Stomach (tissue), 9 donors: ENCODE measurements around the gene ATAD1. TPM values are rescaled to one million over a fixed set of nuclear protein-coding genes. Genes with fewer than 3 reads are reported as not detected.

Experiments used
- DNase-seq, 2 donors: peaks; one replicate each; pipeline versions ENCODE4 v3.0.0 to v3.0.0-alpha.2; 2013 to 2019
- H3K27ac ChIP-seq, 5 donors: fragments of 200-600 bp in 4 of 5; sonication (generic) in 4 of 5; one replicate each; pipeline ENCODE4 v1.5.1; 2013 to 2019; ENCODE audit warnings: mild to moderate bottlenecking in 1 of 5, moderate library complexity in 1 of 5
- H3K27me3 ChIP-seq, 3 donors: fragments of 200-600 bp; sonication (generic); one replicate each; pipeline ENCODE4 v1.5.1; 2017 to 2019; ENCODE audit warnings: mixed run types in 1 of 3
- H3K36me3 ChIP-seq, 4 donors: fragments of 200-600 bp; sonication (generic); 1 replicate in 3 of 4; 2 replicates in 1 of 4; pipeline ENCODE4 v1.5.1; 2016 to 2019
- H3K4me1 ChIP-seq, 4 donors: fragments of 200-600 bp; sonication (generic); one replicate each; pipeline ENCODE4 v1.5.1; 2016 to 2019
- H3K4me3 ChIP-seq, 4 donors: fragments of 200-600 bp; sonication (generic) in 3 of 4; one replicate each; pipeline ENCODE4 v1.5.1; 2016 to 2019; ENCODE audit warnings: mild to moderate bottlenecking in 1 of 4
- H3K9me3 ChIP-seq, 4 donors: fragments of 200-600 bp; sonication (generic); one replicate each; pipeline ENCODE4 v1.5.1; 2016 to 2019
- CTCF ChIP-seq, 7 experiments: fragments of 450-650 bp in 4 of 7; fragments of 200-600 bp in 3 of 7; sonication (generic) in 3 of 7; IDR thresholded peaks; one replicate each; pipeline ENCODE4 v1.5.1; 2016 to 2019; ENCODE audit warnings: antibody characterized with exemption in 7 of 7, control low read depth in 2 of 7, mild to moderate bottlenecking in 1 of 7
- EP300 ChIP-seq: sonication (generic); formaldehyde crosslinking; IDR thresholded peaks from one replicate; pipeline ENCODE4 v1.6.1; 2017; ENCODE audit warnings: antibody characterized with exemption
- POLR2A ChIP-seq, 4 donors: fragments of 450-650 bp; IDR thresholded peaks; one replicate each; pipeline ENCODE4 v1.6.1; 2016; ENCODE audit warnings: antibody characterized with exemption in 4 of 4, control low read depth in 2 of 4, mild to moderate bottlenecking in 1 of 4, moderate library complexity in 1 of 4
- POLR2AphosphoS5 ChIP-seq, 3 donors: sonication (generic); formaldehyde crosslinking; IDR thresholded peaks; one replicate each; pipeline ENCODE4 v1.6.1; 2016; ENCODE audit warnings: antibody characterized with exemption in 3 of 3
- WGBS, 5 donors: extraction: QIAGEN DNeasy Blood & Tissue Kit in 3 of 5; methylation state at CpG; one replicate each; pipeline versions ENCODE4 v1.1.5 to v1.1.7; 2013 to 2018; 5-methylcytosine and 5-hydroxymethylcytosine counted together
- intact Hi-C: fragments of 100-400 bp; cut with DNase I; formaldehyde crosslinking; loops from one replicate; pipeline ENCODE4 v1.15.1; 2023; ENCODE audit warnings: low total_unique reads
- polyA plus RNA-seq, 3 donors: library from polyadenylated mRNA; stranded (reverse); fragments of 200-250 nt; gene quantifications; one replicate each; pipeline ENCODE4 v1.2.3, GENCODE V29; 2013
- total RNA-seq, 5 donors: library from RNA; depleted of rRNA; stranded (reverse); fragments of >200 nt; gene quantifications; one replicate each; pipeline versions ENCODE4 v1.1.0 to v1.2.3, GENCODE V29; 2014 to 2016
- donor health status: healthy with polysubstance abuse.
- donor health status: Bipolar disorder and iron deficiency.
- donor health status: healthy.

ATAD1 gene
- total and polyA plus RNA-seq, 8 donors: 7.0 to 61.7 (median 13.8) TPM

GRCh38 chr10:87844837-87845623 lies 27.0 kb upstream of the ATAD1 start:
- Histone ChIP-seq H3K27ac (peak overlapping the region in 2 of 5 donors; percentile 60), H3K27me3 (no peaks in the 10 kb centered on the region), H3K36me3 (no peaks in the 10 kb centered on the region), H3K4me1 (peaks cover 0 to 18% (median 3%) of the 10 kb centered on the region in 4 donors), H3K4me3 (no peak overlapping the region), H3K9me3 (no peaks in the 10 kb centered on the region)
- 4 to 19% (median 17%) methylated on average over 1 of the region's 1 CpG for WGBS, 5 donors
- TF ChIP-seq CTCF (IDR thresholded peaks at IDR 0.05) (no peak), POLR2AphosphoS5 (IDR thresholded peaks at IDR 0.05) (no peak), POLR2A (IDR thresholded peaks at IDR 0.05) (no peak)
- DNase-seq: no peak
- intact Hi-C loops: no loop called here

DNA sequence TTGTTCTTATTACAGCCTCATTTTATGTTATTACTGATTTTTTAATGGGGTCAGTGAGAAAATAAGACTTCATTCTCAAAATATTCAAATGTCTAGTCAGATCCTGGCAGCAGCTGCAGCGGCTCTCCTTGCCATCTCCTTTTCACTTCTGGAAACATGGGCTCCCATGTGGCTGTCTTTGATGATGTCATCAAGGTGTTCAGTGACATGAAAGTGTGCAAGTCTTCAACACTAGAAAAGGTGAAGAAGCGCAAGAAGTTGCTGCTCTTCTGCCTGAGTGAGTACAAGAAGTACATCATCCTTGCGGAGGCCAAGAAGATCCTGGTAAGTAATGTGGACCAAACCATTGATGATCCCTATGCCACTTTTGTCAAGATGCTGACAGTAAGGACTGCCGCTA lies 25.7 kb upstream of the ATAD1 start:
- TF ChIP-seq POLR2AphosphoS5 (IDR thresholded peaks at IDR 0.05) (no peak), EP300 (no peak), CTCF (IDR thresholded peaks at IDR 0.05) (no peak), POLR2A (IDR thresholded peaks at IDR 0.05) (no peak)
- H3K27me3 ChIP-seq: no peaks in the 10 kb centered on the region
- H3K36me3 ChIP-seq: no peaks in the 10 kb centered on the region
- no peaks in the 10 kb centered on the region for H3K9me3 ChIP-seq
- H3K27ac ChIP-seq: no peak overlapping the region
- no peak overlapping the region for H3K4me3 ChIP-seq
- 90 to 99% (median 97%) methylated on average over 4 of the region's 4 CpGs for WGBS, 5 donors
- peaks cover 0 to 18% (median 3%) of the 10 kb centered on the region in 4 donors for H3K4me1 ChIP-seq
- DNase-seq: no peak
- intact Hi-C loops: no loop called here

- intact Hi-C loops: no loop called here
- Histone ChIP-seq H3K4me1 (peaks cover 0 to 18% (median 3%) of the 10 kb centered on the region in 4 donors), H3K9me3 (no peaks in the 10 kb centered on the region), H3K27me3 (no peaks in the 10 kb centered on the region), H3K4me3 (no peak overlapping the region), H3K36me3 (no peaks in the 10 kb centered on the region), H3K27ac (peak overlapping the region in 1 of 5 donors; percentile 17)
- DNase-seq: no peak
- no peak for TF ChIP-seq POLR2A (IDR thresholded peaks at IDR 0.05)
- TF ChIP-seq EP300: no peak
- TF ChIP-seq POLR2AphosphoS5 (IDR thresholded peaks at IDR 0.05): no peak
- no peak for TF ChIP-seq CTCF (IDR thresholded peaks at IDR 0.05)
Measured at GRCh38 chr10:87842776-87843497, 24.9 kb upstream of the ATAD1 start.

DNA sequence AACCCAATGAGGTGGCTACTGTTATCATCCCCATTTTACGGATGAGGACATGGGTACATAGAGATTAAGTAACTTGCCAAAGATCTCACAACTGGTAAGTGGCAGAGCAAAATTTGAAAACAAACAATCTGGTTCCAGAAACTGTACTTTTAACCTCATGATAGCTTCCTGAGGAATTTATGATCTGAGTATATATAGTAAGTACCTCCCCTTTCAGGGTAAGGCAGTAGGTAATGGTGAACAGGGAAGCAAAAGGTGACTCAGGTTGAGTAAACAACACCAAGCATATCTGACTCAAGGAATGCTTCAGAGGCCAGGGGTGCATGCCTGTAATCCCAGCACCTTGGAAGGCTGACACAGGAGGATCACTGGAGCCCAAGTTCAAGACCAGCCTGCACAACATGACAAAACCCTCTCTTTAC lies 24.2 kb upstream of the ATAD1 start:
- H3K4me3 ChIP-seq: no peak overlapping the region
- H3K36me3 ChIP-seq: no peaks in the 10 kb centered on the region
- DNase-seq: peak; percentile 40 to 86
- no peaks in the 10 kb centered on the region for H3K9me3 ChIP-seq
- TF ChIP-seq CTCF (IDR thresholded peaks at IDR 0.05) (no peak), POLR2AphosphoS5 (IDR thresholded peaks at IDR 0.05) (peak in 1 of 3 donors; percentile 66), EP300 (no peak), POLR2A (IDR thresholded peaks at IDR 0.05) (no peak)
- 38 to 55% (median 50%) methylated on average over 1 of the region's 1 CpG for WGBS, 5 donors
- H3K27me3 ChIP-seq: no peaks in the 10 kb centered on the region
- H3K27ac ChIP-seq: peak overlapping the region in 1 of 5 donors; percentile 17
- intact Hi-C loops: no loop called here
- H3K4me1 ChIP-seq: peaks cover 0 to 18% (median 3%) of the 10 kb centered on the region in 4 donors
